Loucy (cell line): Measurements from ENCODE around the gene PGBD1.

Experiments used
- H2AFZ ChIP-seq: fragments of 200-600 bp; sonication (generic); 2 replicates; pipeline ENCODE4 v1.6.0; 2016; ENCODE audit warnings: antibody characterized with exemption, mild to moderate bottlenecking, low read length, moderate library complexity
- H3F3A ChIP-seq: fragments of 200-600 bp; 2 replicates; pipeline ENCODE4 v1.6.0; 2016; ENCODE audit warnings: antibody characterized with exemption, low read depth, mild to moderate bottlenecking
- H3K27me3 ChIP-seq: fragments of 200-600 bp; sonication (generic); 2 replicates; pipeline ENCODE4 v1.6.1; 2014; ENCODE audit warnings: low read length, mild to moderate bottlenecking; ENCODE audit not compliant: insufficient read depth, poor library complexity, severe bottlenecking
- H3K36me3 ChIP-seq: fragments of 200-600 bp; sonication (generic); 2 replicates; pipeline ENCODE4 v1.6.1; 2016; ENCODE audit warnings: low read length; ENCODE audit not compliant: insufficient read depth
- H3K4me1 ChIP-seq: fragments of 200-600 bp; sonication (generic); 2 replicates; pipeline ENCODE4 v1.5.1; 2014; ENCODE audit warnings: low read length, mild to moderate bottlenecking; ENCODE audit not compliant: insufficient read depth, poor library complexity, severe bottlenecking
- H3K4me2 ChIP-seq: fragments of 200-600 bp; sonication (generic); 2 replicates; pipeline ENCODE4 v1.6.0; 2014; ENCODE audit warnings: antibody characterized with exemption, low read length, low read depth, mild to moderate bottlenecking; ENCODE audit not compliant: poor library complexity, severe bottlenecking
- H3K4me3 ChIP-seq: fragments of 200-600 bp; sonication (generic); 2 replicates; pipeline ENCODE4 v1.5.1; 2014; ENCODE audit warnings: low read length, mild to moderate bottlenecking, mixed read lengths; ENCODE audit not compliant: poor library complexity, severe bottlenecking
- H3K79me2 ChIP-seq: fragments of 200-600 bp; sonication (generic); 2 replicates; pipeline ENCODE4 v1.6.1; 2014; ENCODE audit warnings: low read length; ENCODE audit not compliant: insufficient read depth
- H3K9ac ChIP-seq: fragments of 200-600 bp; sonication (generic); 2 replicates; pipeline ENCODE4 v1.6.0; 2014; ENCODE audit warnings: mild to moderate bottlenecking, low read depth, low read length, moderate library complexity; ENCODE audit not compliant: poor library complexity, severe bottlenecking
- H3K9me2 ChIP-seq: fragments of 200-600 bp; sonication (generic); replicated peaks from 2 replicates; pipeline ENCODE4 v1.6.1; 2016; ENCODE audit warnings: low read depth, low read length, mixed read lengths
- H3K9me3 ChIP-seq: fragments of 200-600 bp; sonication (generic); 2 replicates; pipeline ENCODE4 v1.6.1; 2014; ENCODE audit warnings: mild to moderate bottlenecking, antibody characterized with exemption, low read length, low read depth; ENCODE audit not compliant: insufficient read depth
- H4K20me1 ChIP-seq: fragments of 200-600 bp; sonication (generic); 2 replicates; pipeline ENCODE4 v1.6.0; 2014; ENCODE audit warnings: antibody characterized with exemption, low read length, mild to moderate bottlenecking; ENCODE audit not compliant: insufficient read depth, poor library complexity, severe bottlenecking
- CTCF ChIP-seq: fragments of 200-600 bp; sonication (generic); conservative IDR thresholded peaks from 2 replicates; pipeline ENCODE4 v1.5.1; 2014; ENCODE audit warnings: mild to moderate bottlenecking, antibody characterized with exemption, low read length
- EZH2phosphoT487 ChIP-seq: fragments of 200-600 bp; IDR thresholded peaks from 2 replicates; pipeline ENCODE4 v1.6.1; 2018; ENCODE audit warnings: antibody characterized with exemption, mild to moderate bottlenecking, moderate library complexity, borderline replicate concordance

PGBD1 gene

GRCh38 chr6:28257042-28257441 is 24.3 kb upstream of the PGBD1 start:
- Histone ChIP-seq H3K9me2 (no peaks in the 10 kb centered on the region), H3K9ac (no peak overlapping the region), H3F3A (no peaks in the 10 kb centered on the region), H3K9me3 (no peaks in the 10 kb centered on the region), H3K4me2 (no peak overlapping the region), H4K20me1 (no peaks in the 10 kb centered on the region), H3K4me1 (peaks cover 9% of the 10 kb centered on the region), H3K27me3 (no peaks in the 10 kb centered on the region), H3K36me3 (no peaks in the 10 kb centered on the region), H3K79me2 (peaks cover 4% of the 10 kb centered on the region), H2AFZ (no peak overlapping the region), H3K4me3 (no peak overlapping the region)
- TF ChIP-seq CTCF (no peak), EZH2phosphoT487 (no peak)

DNA sequence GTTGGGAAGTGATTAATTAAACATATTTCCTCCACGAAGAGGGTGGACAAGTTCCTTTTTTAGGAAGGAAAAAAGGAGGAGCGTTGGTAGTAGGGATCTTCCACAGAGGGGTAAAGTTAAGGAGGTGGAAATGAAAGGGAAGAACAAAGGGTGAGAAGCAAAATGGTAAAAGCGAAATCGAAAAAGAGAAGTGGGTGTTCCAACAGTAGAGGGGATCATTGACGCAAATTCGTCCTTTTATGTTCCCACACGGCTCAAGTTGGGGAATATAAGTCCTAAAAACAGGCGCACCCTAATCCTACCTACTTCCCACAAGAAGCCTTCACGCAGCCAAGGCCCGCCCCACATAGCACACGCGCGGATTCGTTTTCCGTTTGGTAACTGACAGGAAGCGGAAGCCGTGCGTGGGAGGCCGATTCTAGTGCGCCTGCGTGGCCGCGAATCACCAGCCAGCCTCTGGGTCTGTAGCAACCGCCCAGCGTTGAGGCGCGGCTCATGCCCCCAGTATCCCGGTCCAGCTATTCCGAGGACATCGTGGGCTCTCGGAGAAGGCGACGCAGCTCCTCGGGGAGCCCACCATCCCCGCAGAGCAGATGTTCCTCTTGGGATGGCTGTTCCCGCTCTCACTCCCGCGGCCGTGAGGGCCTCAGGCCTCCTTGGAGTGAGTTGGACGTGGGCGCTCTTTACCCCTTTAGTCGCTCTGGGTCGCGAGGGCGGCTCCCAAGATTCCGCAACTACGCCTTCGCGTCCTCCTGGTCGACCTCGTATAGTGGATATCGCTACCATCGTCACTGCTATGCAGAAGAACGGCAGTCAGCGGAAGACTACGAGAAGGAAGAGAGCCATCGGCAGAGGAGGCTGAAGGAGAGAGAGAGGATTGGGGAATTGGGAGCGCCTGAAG is 22.2 kb upstream of the PGBD1 start, which contains the start of gene NKAPL:
NKAPL (plus strand) TSS at position 421 of the 901 bp plus-strand sequence; CDS start at position 496, 75 bp downstream.
- H3K4me3 ChIP-seq: no peak within 1 kb of the TSS
- no peak within 1 kb of the TSS for H2AFZ ChIP-seq
- peaks cover 5% of the 10 kb centered on the region for H3K4me1 ChIP-seq

GRCh38 chr6:28263922-28264321 is 17.4 kb upstream of the PGBD1 start:
- no peaks in the 10 kb centered on the region for H3F3A ChIP-seq
- TF ChIP-seq EZH2phosphoT487 (no peak), CTCF (no peak)
- H3K36me3 ChIP-seq: no peaks in the 10 kb centered on the region
- H3K9me2 ChIP-seq: no peaks in the 10 kb centered on the region
- peaks cover 15% of the 10 kb centered on the region for H3K79me2 ChIP-seq
- H3K9ac ChIP-seq: peak overlapping the region; percentile 0
- H3K9me3 ChIP-seq: no peaks in the 10 kb centered on the region
- H3K27me3 ChIP-seq: no peaks in the 10 kb centered on the region
- no peaks in the 10 kb centered on the region for H4K20me1 ChIP-seq
- peaks cover 28% of the 10 kb centered on the region for H3K4me1 ChIP-seq
- peak overlapping the region; percentile 58 for H2AFZ ChIP-seq
- H3K4me2 ChIP-seq: peak overlapping the region; percentile 11
- no peak overlapping the region for H3K4me3 ChIP-seq

More for the DNA sequence above, 22.2 kb upstream of the PGBD1 start, which contains the start of gene NKAPL:
- H4K20me1 ChIP-seq: no peaks in the 10 kb centered on the region
- no peak within 1 kb of the TSS for H3K4me2 ChIP-seq
- H3K27me3 ChIP-seq: no peaks in the 10 kb centered on the region
- H3K9me3 ChIP-seq: no peaks in the 10 kb centered on the region
- TF ChIP-seq EZH2phosphoT487 (no peak), CTCF (no peak)
- H3K79me2 ChIP-seq: no peaks in the 10 kb centered on the region
- H3K9ac ChIP-seq: no peak within 1 kb of the TSS
- H3F3A ChIP-seq: no peaks in the 10 kb centered on the region
- H3K9me2 ChIP-seq: no peaks in the 10 kb centered on the region
- no peaks in the 10 kb centered on the region for H3K36me3 ChIP-seq
